ENCODE results near the gene ADAM12. TPM values are rescaled to one million over a fixed set of nuclear protein-coding genes. Genes with fewer than 3 reads are reported as not detected.
A peak's percentile ranks its signal among the peaks of the same experiment; 100 is the strongest.

ADAM12 gene
- total and polyA plus RNA-seq, 2 of the 13 experiments (the other 11 are each of a cell fraction or from before 2014, with no cell fraction given): not detected

GRCh38 chr10:126288547-126289493 lies 99.5 kb downstream of the ADAM12 start:
- H3K27me3 ChIP-seq (ENCODE audit: control insufficient read depth in 1 of 2, insufficient read depth in 2 of 2, low read length in 2 of 2): no peaks in the 10 kb centered on the region; a peak in 1 of 5 replicates
- BruUV-seq (replicated peaks): no TSS peak
- no peak overlapping the region for H3K4me3 ChIP-seq (replicated peaks in 1 of 3; ENCODE audit: insufficient read depth in 1 of 3, low read depth in 2 of 3, low read length in 3 of 3)
- H3K36me3 ChIP-seq (replicated peaks in 1 of 2; ENCODE audit: control insufficient read depth in 1 of 2, insufficient read depth in 2 of 2, low read length in 2 of 2): no peaks in the 10 kb centered on the region
- ChIA-PET CTCF (ENCODE audit: low intra/inter-chr PET ratio, low total read pairs) (no interaction called here), POLR2A (no interaction called here)
- no peak for FAIRE-seq
- 22% methylated on average over 9 of the region's 16 CpGs for WGBS (ENCODE audit: low lambda C conversion rate)
- no peak for DNase-seq (ENCODE audit: low spot score)
- no peaks in the 10 kb centered on the region for H3K9me3 ChIP-seq (ENCODE audit: low read length)
- H3K9ac ChIP-seq (ENCODE audit: insufficient read depth, low read depth, low read length): no peak overlapping the region
- ATAC-seq: no peak
- no peak overlapping the region for H3K4me2 ChIP-seq (ENCODE audit: low read depth, low read length)
- H3K79me2 ChIP-seq (ENCODE audit: insufficient read depth, low read length): no peaks in the 10 kb centered on the region
- in situ Hi-C loops (cut with HindIII; ENCODE audit: extremely low pct_ligation_motif_present, low pct_unique_long_range_greater_than_20kb): no loop called here
- TF ChIP-seq CREB1 (IDR thresholded peaks at IDR 0.05): peak; percentile 39; the same call in 1 of the 2 replicates
- TF ChIP-seq CREB1 (CRISPR knock-in tag; IDR thresholded peaks at IDR 0.05): no peak
- no peak for TF ChIP-seq ZNF253 (CRISPR knock-in tag; IDR thresholded peaks at IDR 0.05; ENCODE audit: borderline replicate concordance)
- H4K20me1 ChIP-seq (ENCODE audit: insufficient read depth, low read length): no peaks in the 10 kb centered on the region
- intact Hi-C loops (cut with micrococcal nuclease; ENCODE audit: unreplicated experiment): no loop called here
- no peak overlapping the region for H2AFZ ChIP-seq (ENCODE audit: low read length)
- no peak overlapping the region for H3K27ac ChIP-seq (ENCODE audit: extremely low read length, insufficient read depth, low read length)
- H3K4me1 ChIP-seq (ENCODE audit: insufficient read depth, low read length): no peaks in the 10 kb centered on the region

GRCh38 chr10:126286256-126286780 lies 102.0 kb downstream of the ADAM12 start:
- ATAC-seq (no peak), FAIRE-seq (no peak), DNase-seq (ENCODE audit: low spot score) (no peak)
- Histone ChIP-seq H3K9me3 (ENCODE audit: low read length) (no peaks in the 10 kb centered on the region), H3K9ac (ENCODE audit: insufficient read depth, low read depth, low read length) (no peak overlapping the region), H3K4me3 (replicated peaks in 1 of 3; ENCODE audit: insufficient read depth in 1 of 3, low read depth in 2 of 3, low read length in 3 of 3) (no peak overlapping the region), H3K27me3 (ENCODE audit: control insufficient read depth in 1 of 2, insufficient read depth in 2 of 2, low read length in 2 of 2) (no peaks in the 10 kb centered on the region; a peak in 1 of 5 replicates), H3K79me2 (ENCODE audit: insufficient read depth, low read length) (no peaks in the 10 kb centered on the region), H3K4me1 (ENCODE audit: insufficient read depth, low read length) (no peaks in the 10 kb centered on the region), H3K27ac (ENCODE audit: extremely low read length, insufficient read depth, low read length) (no peak overlapping the region), H3K36me3 (replicated peaks in 1 of 2; ENCODE audit: control insufficient read depth in 1 of 2, insufficient read depth in 2 of 2, low read length in 2 of 2) (no peaks in the 10 kb centered on the region), H4K20me1 (ENCODE audit: insufficient read depth, low read length) (no peaks in the 10 kb centered on the region), H2AFZ (ENCODE audit: low read length) (no peak overlapping the region), H3K4me2 (ENCODE audit: low read depth, low read length) (no peak overlapping the region)
- 19% methylated on average over 6 of the region's 6 CpGs for WGBS (ENCODE audit: low lambda C conversion rate)
- intact Hi-C loops (cut with micrococcal nuclease; ENCODE audit: unreplicated experiment) (no loop called here), in situ Hi-C loops (cut with HindIII; ENCODE audit: extremely low pct_ligation_motif_present, low pct_unique_long_range_greater_than_20kb) (no loop called here)
- TF ChIP-seq ZNF577 (CRISPR knock-in tag; IDR thresholded peaks at IDR 0.05; ENCODE audit: borderline replicate concordance, low read depth): no peak
- no peak for TF ChIP-seq ZFP36L1 (CRISPR knock-in tag; IDR thresholded peaks at IDR 0.05)
- TF ChIP-seq PAWR (CRISPR knock-in tag; IDR thresholded peaks at IDR 0.05; ENCODE audit: borderline replicate concordance): no peak
- no peak for TF ChIP-seq HINFP (CRISPR knock-in tag; IDR thresholded peaks at IDR 0.05; ENCODE audit: low read depth)
- TF ChIP-seq E2F5 (CRISPR knock-in tag; conservative IDR thresholded peaks at IDR 0.05): no peak
- TF ChIP-seq HNF4A (CRISPR knock-in tag; IDR thresholded peaks at IDR 0.05): no peak
- POLR2A ChIA-PET: no interaction called here
- no TSS peak for BruUV-seq (replicated peaks)
- CTCF ChIA-PET (ENCODE audit: low intra/inter-chr PET ratio, low total read pairs): no interaction called here
